ENCODE measurements around the gene PRRX2.
A peak's percentile ranks its signal among the peaks of the same experiment; 100 is the strongest.

The PRRX2 gene

GRCh38 chr9:129701054-129701453 is 35.6 kb downstream of the PRRX2 start:
- H3K79me2 ChIP-seq (ENCODE audit: low read length), result no peaks in the 10 kb centered on the region
- peaks cover under 1% of the 10 kb centered on the region; the same call in 1 of the 2 replicates for H3K27me3 ChIP-seq (ENCODE audit: low read depth, low read length)
- no peak overlapping the region for H3K4me2 ChIP-seq (ENCODE audit: low read length)
- no peaks in the 10 kb centered on the region for H4K20me1 ChIP-seq (ENCODE audit: insufficient read depth, low read length)
- no peak overlapping the region for H2AFZ ChIP-seq (ENCODE audit: low read depth, low read length)
- H3K4me3 ChIP-seq (ENCODE audit: low read length), result no peak overlapping the region
- H3K9ac ChIP-seq (ENCODE audit: low read length), result no peak overlapping the region
- no peak overlapping the region for H3K27ac ChIP-seq (ENCODE audit: low read length)
- H3K9me3 ChIP-seq (ENCODE audit: insufficient read depth, low read length), result no peaks in the 10 kb centered on the region
- H3K4me1 ChIP-seq (ENCODE audit: low read length), result peaks cover 6% of the 10 kb centered on the region
- H3K36me3 ChIP-seq (replicated peaks; ENCODE audit: low read depth, low read length), result no peaks in the 10 kb centered on the region
- TF ChIP-seq EZH2phosphoT487 (IDR thresholded peaks at IDR 0.05; ENCODE audit: low read depth) (no peak), CTCF (IDR thresholded peaks at IDR 0.05; ENCODE audit: low read depth, low read length) (no peak)

- Histone ChIP-seq H2AFZ (ENCODE audit: low read depth, low read length) (no peak overlapping the region), H3K9ac (ENCODE audit: low read length) (no peak overlapping the region), H3K4me2 (ENCODE audit: low read length) (no peak overlapping the region), H3K4me1 (ENCODE audit: low read length) (peaks cover 6% of the 10 kb centered on the region), H3K9me3 (ENCODE audit: insufficient read depth, low read length) (no peaks in the 10 kb centered on the region), H3K27me3 (ENCODE audit: low read depth, low read length) (no peaks in the 10 kb centered on the region), H3K79me2 (ENCODE audit: low read length) (no peaks in the 10 kb centered on the region), H3K36me3 (replicated peaks; ENCODE audit: low read depth, low read length) (no peaks in the 10 kb centered on the region), H4K20me1 (ENCODE audit: insufficient read depth, low read length) (no peaks in the 10 kb centered on the region), H3K4me3 (ENCODE audit: low read length) (no peak overlapping the region), H3K27ac (ENCODE audit: low read length) (no peak overlapping the region)
- no peak for TF ChIP-seq EZH2phosphoT487 (IDR thresholded peaks at IDR 0.05; ENCODE audit: low read depth)
- TF ChIP-seq CTCF (IDR thresholded peaks at IDR 0.05; ENCODE audit: low read depth, low read length), result no peak
These were observed 36.1 kb downstream of the PRRX2 start for GRCh38 chr9:129701549-129701948.

- TF ChIP-seq CTCF (IDR thresholded peaks at IDR 0.05; ENCODE audit: low read depth, low read length), result no peak
- H3K79me2 ChIP-seq (ENCODE audit: low read length), result no peaks in the 10 kb centered on the region
- no peaks in the 10 kb centered on the region for H3K9me3 ChIP-seq (ENCODE audit: insufficient read depth, low read length)
- H3K27me3 ChIP-seq (ENCODE audit: low read depth, low read length), result no peaks in the 10 kb centered on the region
- peak overlapping the region; percentile 18; the same call in 1 of the 2 replicates for H3K4me2 ChIP-seq (ENCODE audit: low read length)
- H3K4me1 ChIP-seq (ENCODE audit: low read length), result peaks cover 6% of the 10 kb centered on the region
- no peaks in the 10 kb centered on the region for H3K36me3 ChIP-seq (replicated peaks; ENCODE audit: low read depth, low read length)
- peak overlapping the region; percentile 52; the same call in 1 of the 2 replicates for H2AFZ ChIP-seq (ENCODE audit: low read depth, low read length)
- no peak overlapping the region for H3K4me3 ChIP-seq (ENCODE audit: low read length)
- no peaks in the 10 kb centered on the region for H4K20me1 ChIP-seq (ENCODE audit: insufficient read depth, low read length)
- H3K9ac ChIP-seq (ENCODE audit: low read length), result no peak overlapping the region
- H3K27ac ChIP-seq (ENCODE audit: low read length), result no peak overlapping the region
These were observed 37.4 kb downstream of the PRRX2 start for GRCh38 chr9:129702589-129703520.

GRCh38 chr9:129703667-129704355 is 38.4 kb downstream of the PRRX2 start:
- no peak overlapping the region for H3K4me3 ChIP-seq (ENCODE audit: low read length)
- no peak for TF ChIP-seq EZH2phosphoT487 (IDR thresholded peaks at IDR 0.05; ENCODE audit: low read depth)
- TF ChIP-seq CTCF (IDR thresholded peaks at IDR 0.05; ENCODE audit: low read depth, low read length), result no peak
- no peaks in the 10 kb centered on the region for H3K79me2 ChIP-seq (ENCODE audit: low read length)
- no peak overlapping the region for H3K9ac ChIP-seq (ENCODE audit: low read length)
- H4K20me1 ChIP-seq (ENCODE audit: insufficient read depth, low read length), result no peaks in the 10 kb centered on the region
- no peaks in the 10 kb centered on the region for H3K9me3 ChIP-seq (ENCODE audit: insufficient read depth, low read length)
- no peak overlapping the region for H3K27ac ChIP-seq (ENCODE audit: low read length)
- H3K36me3 ChIP-seq (replicated peaks; ENCODE audit: low read depth, low read length), result no peaks in the 10 kb centered on the region
- H3K4me1 ChIP-seq (ENCODE audit: low read length), result peaks cover 6% of the 10 kb centered on the region
- no peak overlapping the region for H2AFZ ChIP-seq (ENCODE audit: low read depth, low read length)
- no peak overlapping the region for H3K4me2 ChIP-seq (ENCODE audit: low read length)
- H3K27me3 ChIP-seq (ENCODE audit: low read depth, low read length), result no peaks in the 10 kb centered on the region
